DMS153 treated with DMSO at 0.1 percent for 48 hours (cell line): Measurements from ENCODE around the gene KRT72.

Experiments used
- DNase-seq: peaks from one replicate; lab custom pipeline; 2025; ENCODE audit not compliant: unreplicated experiment; lab: John Stamatoyannopoulos, UW

The KRT72 gene

DNA sequence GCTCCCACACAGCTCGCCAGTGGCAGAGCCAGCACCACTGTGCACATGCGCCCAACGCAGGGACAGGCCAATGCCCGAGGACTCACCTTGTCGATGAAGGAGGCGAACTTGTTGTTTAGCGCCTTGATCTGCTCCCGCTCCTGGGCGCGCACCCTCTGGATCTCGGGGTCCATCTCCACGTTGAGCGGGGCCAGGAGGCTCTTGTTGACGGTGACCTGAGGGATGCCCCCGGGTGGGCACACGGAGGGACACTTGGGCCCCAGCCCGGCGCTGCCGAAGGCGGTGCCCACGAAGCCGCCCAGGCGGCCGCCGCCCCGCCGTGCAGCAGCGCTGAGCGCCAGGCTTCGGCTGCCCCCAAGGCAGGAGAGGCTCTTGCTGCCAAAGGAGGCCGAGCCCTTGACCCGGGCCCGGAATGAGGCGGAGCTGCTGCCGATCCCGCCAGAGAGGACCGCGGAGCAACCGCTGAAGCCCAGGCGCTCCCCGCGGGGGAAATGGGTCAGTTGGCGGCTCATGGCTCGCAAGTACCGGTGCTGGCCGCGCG, at the start of gene KRT72:
KRT72 (minus strand) TSS at position 523 of the 541 bp plus-strand sequence; CDS start at position 512, 11 bp downstream.
- no peak for DNase-seq

DNA sequence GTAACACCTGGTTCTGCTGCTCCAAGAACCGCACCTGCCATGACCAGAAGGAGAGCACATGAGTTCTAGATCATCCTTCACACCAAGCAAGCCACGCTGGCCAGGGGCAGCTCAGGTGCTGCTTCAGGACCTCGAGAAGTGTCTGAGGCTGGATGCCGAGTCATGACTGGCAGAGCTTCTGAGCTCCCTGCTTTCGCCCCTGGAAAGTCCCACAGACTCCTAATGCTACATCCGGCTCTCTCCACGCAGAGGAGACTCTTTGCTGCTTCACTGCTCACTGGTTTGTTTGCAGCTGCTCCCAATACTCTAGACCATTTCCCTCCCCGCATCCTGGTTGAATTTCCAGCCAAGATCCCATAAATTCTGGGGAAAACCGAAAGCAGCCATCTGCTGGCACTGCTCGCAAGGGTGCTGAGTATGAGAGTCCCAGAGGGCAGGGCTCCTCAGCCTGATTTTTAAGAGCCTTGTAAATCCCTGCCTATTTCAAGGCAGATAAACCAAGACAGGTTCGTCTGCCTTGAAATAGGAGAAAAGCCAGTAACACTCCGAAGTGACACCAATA, 49.3 kb upstream of the KRT72 start:
- DNase-seq, result no peak

DNA sequence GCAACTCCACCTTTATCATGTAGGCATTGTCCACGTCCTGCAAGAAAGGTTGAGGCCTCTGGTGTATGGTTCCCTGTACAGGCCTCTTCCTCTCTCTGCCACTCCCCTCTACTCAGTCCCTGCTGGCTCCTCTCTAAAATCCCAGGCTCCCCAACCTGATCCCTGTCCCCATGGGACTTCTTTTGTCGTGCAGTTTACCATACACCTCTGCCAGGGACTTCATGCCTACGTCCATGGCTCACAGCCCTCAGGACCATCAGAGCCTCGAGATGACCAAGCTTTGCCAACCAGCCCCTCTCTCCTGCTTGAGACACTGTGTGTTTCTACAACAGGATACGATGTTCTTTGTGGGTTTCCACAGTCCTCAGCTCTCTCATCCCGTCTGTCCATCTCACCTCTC, 47.8 kb upstream of the KRT72 start:
- no peak for DNase-seq

DNA sequence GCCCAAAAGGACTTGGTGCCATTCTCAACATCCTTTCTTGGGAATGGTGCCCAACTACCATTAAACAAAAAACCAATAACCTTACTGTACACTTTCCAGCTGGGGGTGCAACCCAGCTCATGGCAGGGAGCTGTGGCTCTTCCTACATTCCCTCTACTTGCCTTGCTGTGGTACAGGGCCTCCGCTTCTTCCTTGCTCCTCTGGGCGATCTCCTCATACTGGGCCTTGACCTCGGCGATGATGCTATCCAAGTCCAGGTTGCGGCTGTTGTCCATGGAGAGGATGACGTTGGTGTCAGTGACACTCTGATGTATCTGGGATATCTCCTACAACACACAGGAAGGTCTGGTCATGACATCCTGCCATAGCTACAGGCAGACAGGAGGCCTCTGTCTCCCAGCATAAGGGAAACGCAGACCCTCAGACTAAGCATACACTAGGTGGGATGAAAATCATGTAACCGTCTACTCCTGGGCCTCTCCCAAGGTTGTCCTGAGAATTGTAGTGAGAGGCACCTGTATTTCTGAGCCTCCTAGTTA, 46.8 kb upstream of the KRT72 start:
- no peak for DNase-seq

DNA sequence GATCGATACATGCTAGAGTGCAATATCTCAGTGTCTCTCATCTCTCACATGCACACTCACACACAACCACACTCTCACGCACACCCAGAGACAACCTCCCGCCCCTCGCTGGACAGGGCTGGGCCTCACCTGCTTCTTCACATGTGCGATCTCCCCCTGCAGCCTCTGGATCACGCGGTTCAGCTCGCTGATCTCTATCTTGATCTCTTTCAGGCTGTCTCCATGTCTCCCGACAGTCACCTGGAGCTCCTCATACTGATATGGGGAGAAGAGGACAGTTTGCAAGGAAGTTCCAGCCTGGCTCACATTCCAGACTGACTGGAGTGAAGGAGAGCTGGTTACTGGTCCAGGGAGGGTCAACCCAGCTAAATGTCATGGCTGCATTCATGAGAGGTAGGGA, 46.3 kb upstream of the KRT72 start:
- no peak for DNase-seq

DNA sequence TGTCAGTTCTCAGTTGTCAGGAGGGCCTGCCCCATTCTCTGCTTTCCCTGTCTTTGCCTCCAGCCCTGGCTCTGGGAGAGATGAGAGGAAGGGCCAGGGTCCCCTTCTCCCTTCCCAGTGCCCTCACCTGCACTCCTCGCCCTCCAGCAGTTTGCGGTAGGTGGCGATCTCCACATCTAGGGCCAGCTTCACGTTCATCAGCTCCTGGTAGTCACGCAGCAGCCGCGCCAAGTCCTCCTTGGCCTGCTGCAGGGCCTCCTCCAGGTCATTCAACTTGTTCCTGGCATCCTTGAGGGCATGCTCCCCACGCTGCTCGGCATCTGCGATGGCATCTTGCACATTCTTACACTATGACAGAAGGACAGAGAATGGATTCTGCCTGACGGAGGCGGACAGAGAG, 45.4 kb upstream of the KRT72 start:
- DNase-seq, result no peak

DNA sequence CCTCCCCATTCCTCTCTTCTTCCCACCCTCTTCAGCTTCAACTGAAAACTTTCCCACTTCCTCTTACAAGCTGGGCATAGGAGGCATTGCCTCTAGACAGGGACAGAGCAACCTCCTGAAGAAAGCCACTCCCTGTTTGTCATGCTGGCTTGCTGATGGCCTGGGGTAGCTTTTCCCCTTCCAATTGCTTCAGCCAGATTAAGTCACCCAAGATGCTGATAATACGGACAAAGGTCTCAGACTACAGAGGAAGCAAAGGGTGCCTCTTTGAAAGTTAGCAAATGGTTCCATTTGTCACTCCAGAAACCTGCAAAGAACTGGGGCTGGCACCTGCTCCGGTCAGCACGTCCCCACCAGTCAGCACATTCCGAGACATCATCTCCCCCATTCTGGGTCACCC, 44.7 kb upstream of the KRT72 start:
- DNase-seq, result no peak

DNA sequence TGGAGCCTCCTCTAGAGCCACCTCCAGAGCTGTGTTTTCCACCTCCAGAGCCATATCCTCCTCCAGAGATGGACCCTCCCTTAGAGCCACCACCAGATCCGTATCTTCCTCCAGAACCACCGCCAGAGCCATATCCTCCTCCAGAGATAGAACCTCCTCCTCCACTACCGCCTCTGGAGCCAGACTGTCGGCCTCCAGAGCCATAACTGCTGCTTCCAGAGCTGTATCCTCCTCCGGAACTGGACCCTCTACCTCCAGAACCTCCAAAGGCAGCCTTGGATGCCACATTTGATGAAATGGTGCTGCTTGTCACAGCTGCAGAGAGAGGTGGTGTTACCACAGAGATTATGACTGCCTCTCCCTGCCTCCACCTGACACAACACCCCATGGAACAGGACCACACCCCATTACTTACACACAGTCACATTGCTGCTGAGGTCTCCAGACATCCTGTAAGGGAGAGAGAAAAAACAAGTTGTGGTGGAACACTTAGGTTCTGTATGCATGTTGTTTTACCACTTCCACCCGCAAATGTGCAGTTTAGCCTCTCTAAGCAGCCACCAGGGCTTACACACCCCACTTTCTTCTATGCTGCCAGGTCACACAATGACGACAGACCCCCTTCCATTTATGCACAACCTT, 44.0 kb upstream of the KRT72 start:
- no peak for DNase-seq

DNA sequence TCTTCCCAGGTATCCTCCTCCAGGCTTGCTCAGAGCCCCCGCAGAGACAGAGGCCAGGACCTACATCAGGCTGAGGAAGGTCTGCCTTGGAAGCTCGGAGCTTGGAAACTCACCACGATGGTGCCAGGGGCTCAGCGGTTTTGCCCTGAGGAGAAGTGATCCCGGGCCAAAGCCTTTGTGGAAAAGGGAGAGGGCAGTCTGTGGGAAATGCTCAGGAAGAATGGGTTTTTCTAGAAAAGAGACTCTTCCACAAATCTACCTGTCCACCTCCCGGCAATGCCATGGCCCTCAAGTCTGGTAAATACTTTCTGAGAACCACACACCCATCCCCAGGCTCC, 42.8 kb upstream of the KRT72 start:
- no peak for DNase-seq

DNA sequence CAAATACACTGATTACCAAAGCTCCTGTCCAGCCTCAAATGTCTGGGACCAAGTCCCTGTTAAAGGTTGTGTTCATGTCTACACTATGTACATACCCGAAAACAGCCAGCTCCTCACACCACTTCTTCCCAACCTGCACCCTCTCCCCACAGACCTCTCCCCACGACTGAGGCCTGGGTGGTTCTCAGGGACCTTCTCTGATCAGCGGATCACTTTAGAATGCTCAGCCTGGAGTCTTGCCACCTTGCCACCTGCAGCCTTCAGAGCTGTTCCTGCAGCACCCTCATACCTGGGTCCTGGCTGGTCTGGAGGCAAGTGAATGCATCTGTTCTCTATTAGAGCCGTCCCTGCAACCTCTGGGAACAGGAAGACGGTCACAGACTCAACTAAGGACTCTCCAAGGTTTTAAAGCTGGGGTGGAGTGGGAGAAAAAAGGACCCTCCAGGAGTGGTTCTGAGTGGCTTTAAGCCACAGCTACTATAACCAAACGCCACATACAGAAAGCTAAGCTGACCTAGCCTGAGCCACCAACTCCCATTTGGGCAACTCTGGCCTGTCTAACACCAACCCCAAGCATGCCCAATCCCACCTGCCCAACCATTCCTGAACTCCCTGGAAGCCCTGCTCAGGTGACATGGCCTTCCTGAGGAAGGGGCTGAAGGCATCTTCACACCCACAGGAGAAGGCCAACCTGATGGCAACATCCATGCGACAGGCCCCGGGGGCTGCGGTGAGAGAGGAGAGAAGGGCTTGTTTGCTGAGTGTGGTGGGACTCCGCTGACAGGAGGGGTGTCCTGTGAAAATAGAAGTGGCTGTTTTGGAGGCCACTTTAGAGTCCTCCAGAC, 42.2 kb upstream of the KRT72 start:
- no peak for DNase-seq

DNA sequence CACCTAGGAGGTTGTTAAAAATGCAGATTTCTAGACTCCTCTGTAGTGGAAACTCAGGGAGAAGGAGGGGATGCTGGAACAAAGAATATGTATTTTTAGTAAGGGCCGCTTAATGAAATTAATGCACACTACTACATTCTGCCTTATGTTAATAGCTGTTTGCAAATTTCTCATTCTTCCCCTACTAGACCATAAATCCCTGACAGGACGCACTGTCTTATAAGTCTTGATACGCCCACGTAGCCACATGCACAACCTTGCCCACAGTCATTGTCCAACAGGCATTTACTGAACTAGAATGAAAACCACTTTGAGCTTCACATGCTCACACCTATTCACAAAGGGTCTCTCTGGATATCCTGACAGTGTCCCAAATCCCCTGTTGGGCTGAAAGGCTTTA, 40.2 kb upstream of the KRT72 start:
- DNase-seq, result no peak

DNA sequence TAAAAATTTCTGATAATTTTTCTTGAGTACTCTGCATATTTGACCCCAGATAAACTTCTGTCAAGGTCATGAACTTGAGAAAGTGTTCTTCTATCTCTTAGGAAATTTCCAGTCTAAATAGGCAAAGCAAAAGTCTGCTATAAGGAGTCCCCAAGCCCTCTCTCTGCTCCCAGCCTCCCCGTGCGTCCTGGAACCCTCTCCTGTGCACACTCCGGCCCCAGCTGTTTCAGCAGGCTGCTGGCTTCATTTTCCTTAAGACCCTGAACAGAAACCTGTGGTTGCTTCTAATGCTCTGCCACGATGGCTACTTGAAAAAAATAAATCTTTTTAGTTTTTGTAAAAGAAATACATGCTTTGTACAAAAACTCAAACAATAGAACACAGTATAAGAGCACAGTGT, 36.0 kb upstream of the KRT72 start:
- DNase-seq, result no peak

DNA sequence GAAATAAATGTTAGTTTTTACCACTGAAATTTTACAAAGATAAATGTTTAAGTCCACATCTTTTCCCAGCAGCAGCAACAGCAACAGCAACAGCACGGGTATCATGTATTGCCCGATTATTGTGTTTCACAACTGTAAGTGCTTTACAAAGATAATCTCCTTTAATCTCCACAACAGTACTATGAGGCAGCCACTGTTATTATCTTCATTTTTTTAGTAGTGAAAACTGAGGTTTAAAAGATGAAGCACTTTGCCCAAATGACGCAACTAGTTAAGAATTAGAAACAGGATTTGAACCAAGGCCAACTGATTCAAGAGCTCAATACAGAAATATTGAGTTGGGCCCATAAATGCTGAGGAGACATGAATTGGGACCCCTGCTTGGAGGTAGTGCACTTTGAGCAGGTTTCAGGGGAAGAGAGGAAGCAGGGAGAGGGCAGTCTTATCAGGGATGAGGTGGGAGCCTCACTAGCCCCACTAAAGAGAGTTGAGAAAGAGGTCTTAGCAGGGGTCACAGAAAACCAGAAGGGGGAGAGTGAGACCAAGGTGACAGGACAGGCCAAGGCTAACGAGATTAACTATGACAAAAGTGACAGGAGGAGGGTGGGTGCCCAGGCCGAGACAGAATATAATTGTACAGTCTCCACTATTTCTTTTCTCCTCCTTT, 35.5 kb upstream of the KRT72 start:
- no peak for DNase-seq

DNA sequence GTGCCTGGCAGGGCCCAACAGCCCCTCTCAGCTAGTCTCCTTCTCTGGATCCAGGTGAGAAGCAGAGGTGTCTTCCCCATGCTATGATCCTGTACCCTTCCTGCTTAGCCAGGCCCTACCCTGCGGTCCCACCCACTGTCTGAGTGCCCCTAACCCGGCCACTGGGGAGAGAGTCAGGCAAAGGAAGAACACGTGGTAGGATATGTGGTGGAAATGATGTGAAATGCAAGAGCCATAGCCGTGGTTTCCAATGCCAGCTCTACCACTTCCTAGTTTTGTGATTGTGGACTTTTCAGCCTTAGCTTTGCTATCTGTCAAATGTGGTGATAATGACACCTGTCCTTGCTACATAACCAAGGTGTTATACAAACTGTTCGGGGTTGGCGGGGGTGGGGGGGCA, 34.9 kb upstream of the KRT72 start:
- no peak for DNase-seq

DNA sequence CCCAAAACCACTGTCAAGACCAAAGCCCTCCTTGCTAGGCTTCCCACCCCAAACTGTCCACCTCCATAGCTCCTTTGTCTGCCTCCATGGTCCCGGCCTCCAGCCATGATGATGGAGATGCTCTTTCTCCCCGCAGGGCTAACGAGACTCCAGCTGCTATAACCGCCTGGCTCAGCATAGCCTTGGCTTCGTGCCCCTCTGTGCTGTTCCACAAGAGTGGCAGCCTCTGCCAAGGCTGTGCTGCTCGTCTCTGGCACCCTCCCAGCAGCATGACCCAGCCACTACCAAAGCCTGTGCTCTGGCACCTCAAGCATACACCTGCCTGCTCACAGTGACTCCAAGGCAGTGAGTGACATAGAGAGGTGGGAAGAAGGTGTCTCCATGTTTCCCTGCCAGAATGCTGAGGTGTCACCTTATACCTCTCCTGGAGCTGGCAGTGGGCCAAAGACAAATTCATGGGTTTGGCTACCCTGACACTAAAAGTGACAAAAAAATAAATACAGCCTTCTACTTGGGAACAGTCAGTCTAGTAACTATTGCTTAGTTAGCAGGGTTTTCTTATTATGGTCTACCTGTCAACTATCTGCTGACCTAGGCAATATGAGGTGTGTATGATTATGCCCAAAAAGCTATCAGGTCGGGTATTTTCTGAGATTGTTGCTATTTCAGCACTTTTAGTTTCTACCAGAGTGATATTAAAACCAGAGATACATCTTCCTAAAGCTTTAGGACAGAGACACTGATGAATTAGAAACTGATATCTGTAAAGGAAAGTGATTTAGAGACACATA, 33.2 kb upstream of the KRT72 start:
- DNase-seq, result no peak

DNA sequence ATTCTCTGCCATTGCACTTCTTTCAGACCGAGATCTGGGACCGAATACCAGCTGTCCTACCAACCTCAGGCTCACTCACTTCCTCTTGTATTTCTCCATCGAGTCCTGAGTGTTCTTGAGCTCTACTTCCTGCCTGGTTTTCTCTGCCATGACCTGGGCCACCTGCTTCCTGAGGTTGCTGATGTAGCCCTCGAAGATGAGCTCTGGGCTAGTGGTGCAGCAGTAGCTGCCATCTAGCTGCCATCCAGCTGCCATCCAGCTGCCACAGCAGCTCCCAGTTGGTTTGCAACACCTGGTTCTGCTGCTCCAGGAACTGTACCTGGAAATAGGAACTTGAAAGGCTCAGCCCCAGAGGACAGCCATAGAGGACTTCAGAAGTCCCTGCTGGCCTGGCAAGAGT, 32.1 kb upstream of the KRT72 start:
- no peak for DNase-seq

DNA sequence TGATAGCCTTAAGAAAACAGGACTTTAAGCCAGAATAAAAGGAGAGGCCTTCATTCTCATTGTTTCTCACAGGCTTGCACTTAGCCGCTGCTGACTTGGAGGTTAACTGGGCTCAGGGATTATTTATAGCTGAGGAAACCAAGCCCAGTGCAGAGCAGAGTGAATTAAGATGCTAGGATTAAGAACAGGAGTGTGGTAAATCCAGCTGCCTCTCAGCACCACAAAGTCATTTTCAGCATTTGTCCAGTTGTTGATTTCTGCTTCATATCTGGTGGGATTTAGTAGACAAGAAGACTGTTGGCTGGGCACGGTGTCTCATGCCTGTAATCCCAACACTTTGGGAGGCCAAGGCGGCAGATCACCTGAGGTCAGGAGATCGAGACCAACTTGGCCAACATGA, 31.4 kb upstream of the KRT72 start:
- DNase-seq, result no peak

DNA sequence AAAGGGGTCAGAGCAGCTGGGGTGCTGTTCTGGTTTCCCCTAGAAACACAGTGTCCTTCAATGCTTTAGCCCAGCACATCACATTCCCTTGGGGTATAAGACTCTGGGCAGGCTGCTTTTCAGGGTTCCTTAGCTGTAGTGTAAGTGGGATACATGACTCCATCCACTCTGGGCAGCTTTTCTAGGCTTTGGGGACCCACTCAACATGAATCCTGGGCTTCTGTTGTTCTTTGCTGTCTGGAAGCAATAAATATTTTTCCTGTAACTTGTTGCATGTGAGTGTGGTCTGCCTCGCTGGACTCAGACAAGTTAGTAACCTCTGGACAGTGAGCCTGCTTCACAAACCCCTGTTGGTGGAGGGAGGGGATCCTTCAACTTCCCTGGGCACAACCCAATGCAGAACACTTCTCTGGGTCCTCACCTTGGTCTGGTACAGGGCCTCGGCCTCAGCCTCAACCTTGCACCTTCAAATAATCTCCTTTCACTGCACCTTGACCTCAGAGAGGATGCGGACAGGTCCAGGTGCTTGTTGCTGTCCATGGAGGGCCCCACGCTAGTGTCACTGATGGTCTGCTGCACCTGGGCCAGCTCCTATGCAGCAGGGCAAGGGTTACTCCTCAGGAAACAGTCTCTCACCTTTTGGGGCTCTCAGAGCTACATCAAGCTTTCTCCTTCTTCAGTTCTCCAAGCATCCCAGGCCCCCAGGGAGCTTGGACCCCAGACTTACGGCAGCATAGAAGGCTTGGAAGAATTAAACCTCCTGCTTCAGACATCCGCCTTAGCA, 30.6 kb upstream of the KRT72 start:
- no peak for DNase-seq

DNA sequence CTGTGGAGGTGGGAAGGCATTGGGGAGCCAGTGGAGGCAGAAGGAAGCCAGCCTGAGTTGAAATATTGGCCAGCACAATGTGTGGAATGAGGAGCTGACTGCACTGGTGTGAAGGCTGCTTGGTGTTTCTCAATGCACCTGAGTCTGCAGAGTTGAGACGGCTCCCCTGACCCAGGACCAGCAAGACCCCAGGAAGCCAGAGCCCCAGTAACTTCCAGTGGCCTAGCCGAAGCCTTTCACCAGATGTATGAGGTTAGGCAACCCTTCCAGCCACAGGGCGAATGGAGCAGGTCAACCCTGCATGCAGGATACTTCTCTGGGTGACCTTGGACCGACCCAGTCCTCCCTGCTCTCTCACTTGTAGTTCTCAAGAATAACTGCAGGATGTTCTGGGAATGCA, 30.0 kb upstream of the KRT72 start:
- DNase-seq, result no peak
